Loucy (cell line): Measurements from ENCODE around the gene UCP3.

Experiments used
- H2AFZ ChIP-seq: fragments of 200-600 bp; sonication (generic); 2 replicates; pipeline ENCODE4 v1.6.0; 2016; ENCODE audit warnings: antibody characterized with exemption, mild to moderate bottlenecking, low read length, moderate library complexity
- H3F3A ChIP-seq: fragments of 200-600 bp; 2 replicates; pipeline ENCODE4 v1.6.0; 2016; ENCODE audit warnings: antibody characterized with exemption, low read depth, mild to moderate bottlenecking
- H3K27me3 ChIP-seq: fragments of 200-600 bp; sonication (generic); 2 replicates; pipeline ENCODE4 v1.6.1; 2014; ENCODE audit warnings: low read length, mild to moderate bottlenecking; ENCODE audit not compliant: insufficient read depth, poor library complexity, severe bottlenecking
- H3K36me3 ChIP-seq: fragments of 200-600 bp; sonication (generic); 2 replicates; pipeline ENCODE4 v1.6.1; 2016; ENCODE audit warnings: low read length; ENCODE audit not compliant: insufficient read depth
- H3K4me1 ChIP-seq: fragments of 200-600 bp; sonication (generic); 2 replicates; pipeline ENCODE4 v1.5.1; 2014; ENCODE audit warnings: low read length, mild to moderate bottlenecking; ENCODE audit not compliant: insufficient read depth, poor library complexity, severe bottlenecking
- H3K4me2 ChIP-seq: fragments of 200-600 bp; sonication (generic); 2 replicates; pipeline ENCODE4 v1.6.0; 2014; ENCODE audit warnings: antibody characterized with exemption, low read length, low read depth, mild to moderate bottlenecking; ENCODE audit not compliant: poor library complexity, severe bottlenecking
- H3K4me3 ChIP-seq: fragments of 200-600 bp; sonication (generic); 2 replicates; pipeline ENCODE4 v1.5.1; 2014; ENCODE audit warnings: low read length, mild to moderate bottlenecking, mixed read lengths; ENCODE audit not compliant: poor library complexity, severe bottlenecking
- H3K79me2 ChIP-seq: fragments of 200-600 bp; sonication (generic); 2 replicates; pipeline ENCODE4 v1.6.1; 2014; ENCODE audit warnings: low read length; ENCODE audit not compliant: insufficient read depth
- H3K9ac ChIP-seq: fragments of 200-600 bp; sonication (generic); 2 replicates; pipeline ENCODE4 v1.6.0; 2014; ENCODE audit warnings: mild to moderate bottlenecking, low read depth, low read length, moderate library complexity; ENCODE audit not compliant: poor library complexity, severe bottlenecking
- H3K9me2 ChIP-seq: fragments of 200-600 bp; sonication (generic); replicated peaks from 2 replicates; pipeline ENCODE4 v1.6.1; 2016; ENCODE audit warnings: low read depth, low read length, mixed read lengths
- H3K9me3 ChIP-seq: fragments of 200-600 bp; sonication (generic); 2 replicates; pipeline ENCODE4 v1.6.1; 2014; ENCODE audit warnings: mild to moderate bottlenecking, antibody characterized with exemption, low read length, low read depth; ENCODE audit not compliant: insufficient read depth
- H4K20me1 ChIP-seq: fragments of 200-600 bp; sonication (generic); 2 replicates; pipeline ENCODE4 v1.6.0; 2014; ENCODE audit warnings: antibody characterized with exemption, low read length, mild to moderate bottlenecking; ENCODE audit not compliant: insufficient read depth, poor library complexity, severe bottlenecking
- CTCF ChIP-seq: fragments of 200-600 bp; sonication (generic); conservative IDR thresholded peaks from 2 replicates; pipeline ENCODE4 v1.5.1; 2014; ENCODE audit warnings: mild to moderate bottlenecking, antibody characterized with exemption, low read length
- EZH2phosphoT487 ChIP-seq: fragments of 200-600 bp; IDR thresholded peaks from 2 replicates; pipeline ENCODE4 v1.6.1; 2018; ENCODE audit warnings: antibody characterized with exemption, mild to moderate bottlenecking, moderate library complexity, borderline replicate concordance

The UCP3 gene

GRCh38 chr11:74008373-74009229 is at the start of gene UCP3:
UCP3 (minus strand) TSS chr11:74009085; CDS start chr11:74007042, 2,043 bp downstream.
- Histone ChIP-seq H3K79me2 (no peaks in the 10 kb centered on the region), H3K9me2 (no peaks in the 10 kb centered on the region), H3K9me3 (no peaks in the 10 kb centered on the region), H3K4me2 (no peak within 1 kb of the TSS), H3K4me1 (peaks cover 40% of the 10 kb centered on the region), H3K36me3 (peaks cover 3% of the 10 kb centered on the region; the same call in 1 of the 2 replicates), H3K9ac (no peak within 1 kb of the TSS), H3K4me3 (no peak within 1 kb of the TSS), H3K27me3 (no peaks in the 10 kb centered on the region), H2AFZ (no peak within 1 kb of the TSS), H3F3A (no peaks in the 10 kb centered on the region), H4K20me1 (no peaks in the 10 kb centered on the region)
- TF ChIP-seq CTCF (no peak), EZH2phosphoT487 (no peak)

GRCh38 chr11:74057249-74058151 is 48.6 kb upstream of the UCP3 start:
- Histone ChIP-seq H3K9ac (no peak overlapping the region), H3K79me2 (no peaks in the 10 kb centered on the region), H4K20me1 (no peaks in the 10 kb centered on the region), H2AFZ (no peak overlapping the region), H3K4me3 (no peak overlapping the region), H3K36me3 (peaks cover 49% of the 10 kb centered on the region; the same call in 1 of the 2 replicates), H3K4me1 (no peaks in the 10 kb centered on the region), H3K9me2 (no peaks in the 10 kb centered on the region), H3F3A (no peaks in the 10 kb centered on the region), H3K9me3 (no peaks in the 10 kb centered on the region), H3K4me2 (no peak overlapping the region), H3K27me3 (no peaks in the 10 kb centered on the region)
- TF ChIP-seq CTCF: no peak
- TF ChIP-seq EZH2phosphoT487: no peak

GRCh38 chr11:74055938-74056337 is 47.1 kb upstream of the UCP3 start:
- peaks cover 59% of the 10 kb centered on the region; the same call in 1 of the 2 replicates for H3K36me3 ChIP-seq
- H3K4me2 ChIP-seq: no peak overlapping the region
- no peaks in the 10 kb centered on the region for H4K20me1 ChIP-seq
- H3K79me2 ChIP-seq: no peaks in the 10 kb centered on the region
- TF ChIP-seq CTCF (no peak), EZH2phosphoT487 (no peak)
- H2AFZ ChIP-seq: no peak overlapping the region
- H3K9ac ChIP-seq: no peak overlapping the region
- no peaks in the 10 kb centered on the region for H3K4me1 ChIP-seq
- no peak overlapping the region for H3K4me3 ChIP-seq
- no peaks in the 10 kb centered on the region for H3F3A ChIP-seq
- no peaks in the 10 kb centered on the region for H3K9me2 ChIP-seq
- no peaks in the 10 kb centered on the region for H3K27me3 ChIP-seq
- no peaks in the 10 kb centered on the region for H3K9me3 ChIP-seq
